B cell (primary cell): ENCODE measurements around the gene ADAP2. TPM values are rescaled to one million over a fixed set of nuclear protein-coding genes. Genes with fewer than 3 reads are reported as not detected.

ENCODE experiments used
- ATAC-seq: fragments of 200-7000 bp; cut with Tn5 transposase; one replicate; pipeline ENCODE4 v1.10.0; 2021; ENCODE audit warnings: low read depth, mild to moderate bottlenecking, moderate number of reproducible peaks, moderate library complexity
- CTCF ChIA-PET: fragments of 350-600 bp; sonication (Branson Sonifier 250); formaldehyde crosslinking; loops from one replicate; lab custom pipeline; 2021; ENCODE audit warnings: antibody characterized with exemption, inconsistent platforms; lab: Charles Lee
- POLR2A ChIA-PET: fragments of 350-600 bp; sonication (Branson Sonifier 250); formaldehyde crosslinking; loops from one replicate; lab custom pipeline; 2021; ENCODE audit warnings: antibody characterized with exemption; lab: Charles Lee
- DNase-seq: peaks from one replicate; pipeline ENCODE4 v3.0.0; 2013
- H2AFZ ChIP-seq: 2 replicates; pipeline ENCODE4 v1.6.1; 2012; ENCODE audit warnings: mild to moderate bottlenecking, low read depth, low read length; ENCODE audit not compliant: insufficient read depth, poor library complexity, severe bottlenecking
- H3K27ac ChIP-seq, 2 donors: 1 replicate in 1 of 2; 2 replicates in 1 of 2; pipeline ENCODE4 v1.5.1; 2012 to 2013; ENCODE audit warnings: low read length in 2 of 2, mild to moderate bottlenecking in 2 of 2, moderate library complexity in 1 of 2
- H3K27me3 ChIP-seq, 4 experiments: fragments of 200-600 bp in 1 of 4; sonication (generic) in 1 of 4; replicated peaks in 1 of 4; 1 replicate in 2 of 4; 2 replicates in 2 of 4; pipeline versions ENCODE4 v1.6.1 to v1.7.0; 2013 to 2016; ENCODE audit warnings: low read length in 3 of 4, mild to moderate bottlenecking in 2 of 4, mixed read lengths in 1 of 4, moderate library complexity in 1 of 4; ENCODE audit not compliant: insufficient read depth in 4 of 4, control insufficient read depth in 3 of 4; ENCODE audit errors: control extremely low read depth in 1 of 4
- H3K36me3 ChIP-seq, 2 experiments: replicated peaks in 1 of 2; 1 replicate in 1 of 2; 2 replicates in 1 of 2; pipeline versions ENCODE4 v1.6.1 to v1.7.1; 2013; ENCODE audit warnings: low read length in 1 of 2; ENCODE audit not compliant: insufficient read depth in 2 of 2, control insufficient read depth in 1 of 2; ENCODE audit errors: control extremely low read depth in 1 of 2, extremely low read depth in 1 of 2
- H3K4me1 ChIP-seq, 2 donors: fragments of 200-600 bp in 1 of 2; sonication (generic) in 1 of 2; 1 replicate in 1 of 2; 2 replicates in 1 of 2; pipeline versions ENCODE4 v1.5.1 to v1.6.1; 2013 to 2017; ENCODE audit warnings: low read length in 2 of 2; ENCODE audit not compliant: control insufficient read depth in 2 of 2, insufficient read depth in 2 of 2
- H3K4me2 ChIP-seq: replicated peaks from 2 replicates; pipeline ENCODE3; 2012; ENCODE audit warnings: mild to moderate bottlenecking, low read depth, low read length; ENCODE audit not compliant: poor library complexity, severe bottlenecking
- H3K4me3 ChIP-seq, 5 experiments: fragments of 200-600 bp in 1 of 5; sonication (generic) in 1 of 5; 1 replicate in 3 of 5; 2 replicates in 2 of 5; pipeline versions ENCODE4 v1.5.1 to v1.7.0; 2011 to 2016; ENCODE audit warnings: low read length in 4 of 5, mild to moderate bottlenecking in 4 of 5, low read depth in 2 of 5, control low read depth in 1 of 5, moderate library complexity in 1 of 5; ENCODE audit not compliant: insufficient read depth in 1 of 5; ENCODE audit errors: control extremely low read depth in 1 of 5, extremely low read depth in 1 of 5
- H3K79me2 ChIP-seq: fragments of 200-600 bp; sonication (generic); one replicate; pipeline ENCODE4 v1.6.0; 2016; ENCODE audit warnings: low read length; ENCODE audit not compliant: control insufficient read depth, insufficient read depth
- H3K9ac ChIP-seq: fragments of 200-600 bp; sonication (generic); 2 replicates; pipeline ENCODE4 v1.6.1; 2017; ENCODE audit warnings: mild to moderate bottlenecking, low read length, moderate library complexity
- H3K9me3 ChIP-seq, 3 donors: one replicate each; pipeline versions ENCODE4 v1.6.1 to v1.7.1; 2013; ENCODE audit warnings: low read length in 2 of 3; ENCODE audit not compliant: control insufficient read depth in 2 of 3, insufficient read depth in 1 of 3; ENCODE audit errors: control extremely low read depth in 1 of 3
- H4K20me1 ChIP-seq: 2 replicates; pipeline ENCODE4 v1.6.0; 2012; ENCODE audit warnings: mild to moderate bottlenecking, low read length; ENCODE audit not compliant: insufficient read depth, control insufficient read depth, poor library complexity, severe bottlenecking
- H3K27ac Mint-ChIP-seq: one replicate; pipeline ENCODE4 v1.8.0; 2021; ENCODE audit warnings: mixed read lengths
- H3K27me3 Mint-ChIP-seq: one replicate; pipeline ENCODE4 v1.8.0; 2021; ENCODE audit warnings: mixed read lengths
- H3K4me1 Mint-ChIP-seq: one replicate; pipeline ENCODE4 v1.8.0; 2021; ENCODE audit warnings: mixed read lengths
- H3K4me3 Mint-ChIP-seq: one replicate; pipeline ENCODE4 v1.8.0; 2021; ENCODE audit warnings: mixed read lengths
- H3K9me3 Mint-ChIP-seq: one replicate; pipeline ENCODE4 v1.8.0; 2022; ENCODE audit warnings: mixed read lengths; ENCODE audit not compliant: insufficient read depth
- CTCF ChIP-seq: fragments of 200-600 bp; IDR thresholded peaks from one replicate; pipeline ENCODE4 v1.8.0; 2022; ENCODE audit warnings: antibody characterized with exemption, mild to moderate bottlenecking
- EZH2 ChIP-seq: IDR thresholded peaks from 2 replicates; pipeline ENCODE4 v1.6.1; 2012; ENCODE audit warnings: borderline replicate concordance, low read depth, mild to moderate bottlenecking, moderate library complexity, low read length; ENCODE audit not compliant: insufficient read depth, poor library complexity, severe bottlenecking
- WGBS: methylation state at CpG from one replicate; pipeline ENCODE4 v1.1.5; 2013; ENCODE audit warnings: missing lambda C conversion rate; ENCODE audit not compliant: insufficient coverage; 5-methylcytosine and 5-hydroxymethylcytosine counted together
- intact Hi-C: fragments of 100-400 bp; cut with micrococcal nuclease; formaldehyde crosslinking; loops from one replicate; pipeline ENCODE4 v1.10.0; 2022
- polyA plus RNA-seq: library from polyadenylated mRNA; depleted of rRNA; stranded (reverse); fragments of >200 nt; gene quantifications from 2 replicates; pipeline ENCODE4 v1.2.3, GENCODE V29; 2012
- total RNA-seq, 2 donors: library from RNA; stranded (reverse); fragments of 120-200 nt in 1 of 2; gene quantifications; 1 replicate in 1 of 2; 2 replicates in 1 of 2; pipeline versions ENCODE4 v1.2.3 to v1.2.4, GENCODE V29; 2013 to 2022

The ADAP2 gene
- total and polyA plus RNA-seq, 2 donors (not counting 1 experiment from before 2014, with no cell fraction given): 8.5 to 14.6 TPM

DNA sequence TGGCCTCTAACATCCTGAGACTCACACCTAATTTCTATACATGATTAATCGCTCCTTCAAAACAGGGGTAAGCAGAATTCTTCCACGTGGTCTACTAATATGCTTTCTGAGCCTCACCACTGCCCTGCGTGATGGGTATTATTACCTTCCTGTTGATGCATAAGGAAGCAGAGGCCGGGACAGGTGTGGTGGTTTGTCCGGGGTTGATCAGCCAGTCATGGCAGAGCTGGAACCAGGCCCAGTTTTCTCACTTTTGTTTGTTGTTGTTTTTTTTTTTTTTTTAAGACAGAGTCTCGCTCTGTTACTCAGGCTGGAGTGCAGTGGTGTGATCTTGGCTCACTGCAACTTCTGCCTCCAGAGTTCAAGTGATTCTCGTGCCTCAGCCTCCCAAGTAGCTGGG is 80.3 kb downstream of the ADAP2 start:
- CTCF ChIA-PET: no interaction called here
- POLR2A ChIA-PET: no interaction called here
- no peak overlapping the region for H3K27ac ChIP-seq
- no peaks in the 10 kb centered on the region for H4K20me1 ChIP-seq
- H2AFZ ChIP-seq: no peak overlapping the region
- peaks cover 15 to 43% of the 10 kb centered on the region in 2 experiments for H3K36me3 ChIP-seq
- no peaks in the 10 kb centered on the region for H3K9me3 ChIP-seq
- 94% methylated on average over 6 of the region's 7 CpGs for WGBS
- Mint-ChIP-seq H3K4me1 (peaks cover 5% of the 10 kb centered on the region), H3K9me3 (no peaks in the 10 kb centered on the region), H3K27ac (no peak overlapping the region), H3K4me3 (no peak overlapping the region), H3K27me3 (no peaks in the 10 kb centered on the region)
- no peak overlapping the region for H3K4me3 ChIP-seq
- no peak overlapping the region for H3K9ac ChIP-seq
- no peaks in the 10 kb centered on the region for H3K79me2 ChIP-seq
- intact Hi-C loops: no loop called here
- DNase-seq (no peak), ATAC-seq (no peak)
- no peak for TF ChIP-seq CTCF
- TF ChIP-seq EZH2: no peak
- H3K4me1 ChIP-seq: no peaks in the 10 kb centered on the region
- H3K27me3 ChIP-seq: no peaks in the 10 kb centered on the region
- no peak overlapping the region for H3K4me2 ChIP-seq

- Histone ChIP-seq H3K9me3 (no peaks in the 10 kb centered on the region), H3K4me3 (no peak overlapping the region), H2AFZ (no peak overlapping the region), H4K20me1 (no peaks in the 10 kb centered on the region), H3K4me1 (peaks cover 3 to 6% of the 10 kb centered on the region in 2 donors), H3K36me3 (peaks cover 15 to 34% of the 10 kb centered on the region in 2 experiments), H3K79me2 (no peaks in the 10 kb centered on the region), H3K4me2 (no peak overlapping the region), H3K9ac (no peak overlapping the region), H3K27me3 (no peaks in the 10 kb centered on the region), H3K27ac (no peak overlapping the region)
- no peak overlapping the region for H3K27ac Mint-ChIP-seq
- intact Hi-C loops: no loop called here
- ChIA-PET CTCF (interaction anchor here (1.7 kb wide), 1 partner anchor 9 kb away, joined by 4 read pairs; no protein-coding TSS in a partner anchor), POLR2A (no interaction called here)
- no CpG with 5 or more reads among the region's 5 CpGs for WGBS
- H3K27me3 Mint-ChIP-seq: no peaks in the 10 kb centered on the region
- H3K4me1 Mint-ChIP-seq: peaks cover 14% of the 10 kb centered on the region
- no peak overlapping the region for H3K4me3 Mint-ChIP-seq
- ATAC-seq (no peak), DNase-seq (no peak)
- TF ChIP-seq CTCF (no peak), EZH2 (no peak)
- H3K9me3 Mint-ChIP-seq: no peaks in the 10 kb centered on the region
These were observed 81.6 kb downstream of the ADAP2 start for GRCh38 chr17:31003225-31003866.
